Fibroblast of mammary gland (primary cell): ENCODE data around the gene AIPL1.

Experiments used
- DNase-seq: peaks from one replicate; pipeline ENCODE4 v3.0.0-alpha.2; 2010; ENCODE audit warnings: low read depth
- H3K4me3 ChIP-seq: 2 replicates; pipeline ENCODE4 v1.5.1; 2011; ENCODE audit warnings: low read depth, mild to moderate bottlenecking, low read length, moderate library complexity; ENCODE audit not compliant: control insufficient read depth
- CTCF ChIP-seq: conservative IDR thresholded peaks from 2 replicates; pipeline ENCODE4 v1.5.1; 2011; ENCODE audit warnings: low read depth, low read length, inconsistent platforms; ENCODE audit not compliant: control insufficient read depth, insufficient read depth

The AIPL1 gene

GRCh38 chr17:6439951-6440350 lies 5.0 kb upstream of the AIPL1 start:
- no peak overlapping the region for H3K4me3 ChIP-seq
- no peak for TF ChIP-seq CTCF
- no peak for DNase-seq

GRCh38 chr17:6437956-6438355 lies 3.0 kb upstream of the AIPL1 start:
- DNase-seq, result no peak
- no peak for TF ChIP-seq CTCF
- H3K4me3 ChIP-seq, result no peak overlapping the region

GRCh38 chr17:6437466-6437865 lies 2.5 kb upstream of the AIPL1 start:
- TF ChIP-seq CTCF, result no peak
- DNase-seq, result no peak
- H3K4me3 ChIP-seq, result no peak overlapping the region

GRCh38 chr17:6435968-6436367 lies 1.0 kb upstream of the AIPL1 start:
- no peak overlapping the region for H3K4me3 ChIP-seq

GRCh38 chr17:6430769-6431168 lies 4.2 kb downstream of the AIPL1 start:
- peak; percentile 44 for TF ChIP-seq CTCF
- H3K4me3 ChIP-seq, result no peak overlapping the region
- DNase-seq, result peak; percentile 13

More at GRCh38 chr17:6435968-6436367, 1.0 kb upstream of the AIPL1 start:
- peak; percentile 68 for DNase-seq
- peak; percentile 85 for TF ChIP-seq CTCF

GRCh38 chr17:6429266-6429665 lies 5.7 kb downstream of the AIPL1 start:
- TF ChIP-seq CTCF, result no peak
- no peak for DNase-seq
- H3K4me3 ChIP-seq, result no peak overlapping the region

GRCh38 chr17:6428207-6428965 lies 6.5 kb downstream of the AIPL1 start:
- TF ChIP-seq CTCF, result no peak
- no peak overlapping the region for H3K4me3 ChIP-seq
- no peak for DNase-seq
